22Rv1 (cell line): ENCODE data around the gene FBXW8.

Experiments
- H3K27ac ChIP-seq: fragments of 450-650 bp; 2 replicates; pipeline ENCODE4 v1.5.1; 2017
- CTCF ChIP-seq: fragments of 450-650 bp; IDR thresholded peaks from 2 replicates; pipeline ENCODE4 v1.5.1; 2017; ENCODE audit warnings: mild to moderate bottlenecking
- ZFX ChIP-seq: fragments of 450-650 bp; IDR thresholded peaks from 2 replicates; pipeline ENCODE4 v1.6.1; 2017; ENCODE audit warnings: antibody characterized with exemption, borderline replicate concordance

The FBXW8 gene

GRCh38 chr12:116945886-116946550 lies 35.3 kb downstream of the FBXW8 start:
- no peak for TF ChIP-seq ZFX
- no peak for TF ChIP-seq CTCF
- no peak overlapping the region for H3K27ac ChIP-seq

- no peak for TF ChIP-seq ZFX
- TF ChIP-seq CTCF: no peak
- no peak overlapping the region for H3K27ac ChIP-seq
Observed at GRCh38 chr12:116948298-116948697, 37.5 kb downstream of the FBXW8 start.

GRCh38 chr12:116950628-116951325 lies 40.0 kb downstream of the FBXW8 start:
- H3K27ac ChIP-seq: no peak overlapping the region
- TF ChIP-seq ZFX: no peak
- no peak for TF ChIP-seq CTCF

GRCh38 chr12:116954710-116955381 lies 44.1 kb downstream of the FBXW8 start:
- TF ChIP-seq CTCF: no peak
- TF ChIP-seq ZFX: no peak
- H3K27ac ChIP-seq: no peak overlapping the region

- H3K27ac ChIP-seq: no peak overlapping the region
- TF ChIP-seq ZFX (no peak), CTCF (peak; percentile 36; the same call in 1 of the 2 replicates)
Observed at GRCh38 chr12:116955382-116956021, 44.8 kb downstream of the FBXW8 start.

- TF ChIP-seq ZFX (no peak), CTCF (no peak)
- H3K27ac ChIP-seq: no peak overlapping the region
Observed at GRCh38 chr12:116958402-116959197, 47.9 kb downstream of the FBXW8 start.
